Measurements from ENCODE around the gene AP4M1.

AP4M1 gene, protein sequence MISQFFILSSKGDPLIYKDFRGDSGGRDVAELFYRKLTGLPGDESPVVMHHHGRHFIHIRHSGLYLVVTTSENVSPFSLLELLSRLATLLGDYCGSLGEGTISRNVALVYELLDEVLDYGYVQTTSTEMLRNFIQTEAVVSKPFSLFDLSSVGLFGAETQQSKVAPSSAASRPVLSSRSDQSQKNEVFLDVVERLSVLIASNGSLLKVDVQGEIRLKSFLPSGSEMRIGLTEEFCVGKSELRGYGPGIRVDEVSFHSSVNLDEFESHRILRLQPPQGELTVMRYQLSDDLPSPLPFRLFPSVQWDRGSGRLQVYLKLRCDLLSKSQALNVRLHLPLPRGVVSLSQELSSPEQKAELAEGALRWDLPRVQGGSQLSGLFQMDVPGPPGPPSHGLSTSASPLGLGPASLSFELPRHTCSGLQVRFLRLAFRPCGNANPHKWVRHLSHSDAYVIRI

DNA sequence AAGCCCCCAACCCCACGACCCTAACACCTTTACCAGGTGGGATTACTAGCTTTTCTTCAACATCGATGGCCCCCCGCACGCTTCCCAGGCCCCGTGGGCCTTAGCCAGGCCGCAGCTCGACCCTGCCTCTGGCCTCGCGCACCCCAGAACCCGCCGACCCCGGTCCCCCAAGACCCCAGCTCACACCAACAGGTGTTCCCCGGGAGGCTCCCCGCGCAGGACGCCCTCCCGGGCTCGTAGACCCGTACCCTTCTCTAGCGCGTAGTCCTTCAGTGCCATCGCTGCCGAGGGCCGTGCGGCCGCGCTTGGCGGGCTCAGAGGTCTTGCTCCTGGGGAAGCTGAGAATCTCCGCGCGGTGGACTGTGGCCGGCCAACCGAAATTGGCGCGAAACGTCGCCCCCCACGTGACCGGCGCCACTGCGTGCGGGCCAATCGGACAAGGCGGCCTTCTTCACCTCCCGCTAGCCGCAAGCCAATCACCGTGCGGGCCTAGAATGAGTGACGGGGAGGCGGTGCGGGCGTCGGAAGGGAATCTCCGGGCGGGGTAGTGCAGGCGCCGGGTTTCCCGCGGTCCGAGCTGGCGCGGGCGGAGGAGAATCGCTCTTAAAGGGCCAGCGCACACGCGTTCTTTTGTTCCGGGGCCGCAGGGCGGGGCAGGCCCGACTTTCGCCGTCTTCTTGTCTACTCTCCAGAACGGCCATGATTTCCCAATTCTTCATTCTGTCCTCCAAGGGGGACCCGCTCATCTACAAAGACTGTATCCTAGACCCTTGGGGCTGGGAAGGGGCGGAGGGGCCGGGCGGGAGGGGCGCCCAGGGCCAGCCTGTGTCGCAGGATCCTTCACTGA, at the start of gene AP4M1, which contains the start of gene MCM7:
TSS of gene AP4M1 (plus strand) at position 628 of the 847 bp plus-strand sequence. CDS start at position 700, 72 bp downstream.
TSS of gene MCM7 (minus strand) at position 382 of the 847 bp plus-strand sequence. CDS start at position 279, 103 bp downstream.
- in situ Hi-C loops (cut with MboI; ENCODE audit: low sequenced_read_pairs), result no loop called here

DNA sequence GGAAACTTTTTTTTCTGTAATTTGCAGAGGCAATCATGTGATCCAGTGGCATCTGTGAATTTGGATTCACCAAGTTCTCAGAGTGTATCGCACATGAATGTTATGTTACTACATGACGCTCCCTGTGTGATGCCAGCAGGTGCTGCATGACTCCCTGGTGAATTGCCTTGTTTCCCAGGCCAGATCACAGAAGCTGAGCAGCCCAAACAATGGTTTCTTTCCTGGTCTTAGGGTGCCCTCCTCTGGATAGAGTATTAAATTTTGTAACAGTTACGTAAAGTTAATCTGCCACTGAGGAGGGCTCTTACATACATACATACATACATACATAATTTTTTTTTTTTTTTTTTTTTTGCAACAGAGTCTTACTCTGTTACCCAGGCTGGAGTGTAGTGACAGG, 48.2 kb upstream of the AP4M1 start:
- in situ Hi-C loops (cut with MboI; ENCODE audit: low sequenced_read_pairs), result no loop called here

DNA sequence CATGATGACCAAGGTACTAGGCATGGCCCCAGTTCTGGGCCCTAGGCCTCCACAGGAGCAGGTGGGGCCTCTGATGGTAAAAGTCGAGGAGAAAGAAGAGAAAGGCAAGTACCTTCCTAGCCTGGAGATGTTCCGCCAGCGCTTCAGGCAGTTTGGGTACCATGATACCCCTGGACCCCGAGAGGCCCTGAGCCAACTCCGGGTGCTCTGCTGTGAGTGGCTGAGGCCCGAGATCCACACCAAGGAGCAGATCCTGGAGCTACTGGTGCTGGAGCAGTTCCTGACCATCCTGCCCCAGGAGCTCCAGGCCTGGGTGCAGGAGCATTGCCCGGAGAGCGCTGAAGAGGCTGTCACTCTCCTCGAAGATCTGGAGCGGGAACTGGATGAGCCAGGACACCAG, 44.4 kb upstream of the AP4M1 start:
- in situ Hi-C loops (cut with MboI; ENCODE audit: low sequenced_read_pairs), result no loop called here

DNA sequence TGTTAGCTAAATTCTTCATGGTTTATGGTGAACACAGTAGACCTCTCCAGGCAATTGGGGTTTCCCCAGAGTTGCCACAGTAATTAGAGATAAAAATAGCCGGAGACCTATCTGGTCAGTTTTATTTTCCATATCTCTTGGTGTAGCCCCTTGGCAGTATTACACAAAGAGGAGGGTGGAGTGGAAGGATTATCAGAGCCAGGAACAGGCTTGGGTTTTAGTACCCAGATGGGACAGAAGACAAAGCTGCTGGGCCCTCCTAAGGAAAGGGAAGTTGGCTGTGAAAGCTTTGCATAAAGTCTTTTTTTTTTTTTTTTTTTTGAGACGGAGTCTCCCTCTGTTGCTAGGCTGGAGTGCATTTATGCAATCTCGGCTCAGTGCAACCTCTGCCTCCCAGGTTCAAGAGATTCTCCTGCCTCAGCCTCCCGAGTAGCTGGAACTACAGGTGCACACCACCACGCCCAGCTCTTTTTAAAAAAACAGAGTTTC, 42.1 kb upstream of the AP4M1 start:
- in situ Hi-C loops (cut with MboI; ENCODE audit: low sequenced_read_pairs), result no loop called here

DNA sequence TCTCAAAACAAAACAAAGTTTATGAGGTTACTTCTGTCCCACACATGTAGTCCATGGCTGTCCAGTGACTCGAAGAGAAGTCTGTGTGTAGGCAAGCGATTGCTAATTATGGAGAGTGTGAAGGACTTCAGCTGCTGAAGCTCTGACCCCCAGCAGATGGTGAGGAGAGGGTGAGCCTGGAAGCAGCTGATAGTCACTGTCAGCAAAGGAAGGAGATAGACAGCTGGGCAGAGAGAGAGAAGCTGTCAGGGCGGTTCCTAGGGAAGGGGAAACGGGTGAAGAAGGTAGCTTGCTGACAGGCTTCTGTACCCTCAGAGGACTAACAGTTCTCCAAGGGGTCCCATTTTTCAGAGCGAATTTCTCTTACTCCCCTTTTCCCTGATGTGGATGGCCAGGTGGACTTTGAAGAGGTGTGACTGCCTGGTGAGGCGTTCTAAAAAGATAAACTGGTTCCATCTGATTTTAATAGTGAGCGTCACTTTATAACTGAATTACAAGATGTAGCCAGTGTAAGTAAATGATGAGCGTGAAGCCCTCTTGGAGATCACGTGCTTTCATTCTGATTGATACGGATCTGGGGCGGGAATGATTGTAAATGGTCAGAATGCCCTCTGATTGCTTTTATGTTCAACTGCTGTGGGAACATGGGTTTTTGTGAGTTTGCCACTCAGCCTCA, 39.8 kb upstream of the AP4M1 start:
- in situ Hi-C loops (cut with MboI; ENCODE audit: low sequenced_read_pairs), result no loop called here

DNA sequence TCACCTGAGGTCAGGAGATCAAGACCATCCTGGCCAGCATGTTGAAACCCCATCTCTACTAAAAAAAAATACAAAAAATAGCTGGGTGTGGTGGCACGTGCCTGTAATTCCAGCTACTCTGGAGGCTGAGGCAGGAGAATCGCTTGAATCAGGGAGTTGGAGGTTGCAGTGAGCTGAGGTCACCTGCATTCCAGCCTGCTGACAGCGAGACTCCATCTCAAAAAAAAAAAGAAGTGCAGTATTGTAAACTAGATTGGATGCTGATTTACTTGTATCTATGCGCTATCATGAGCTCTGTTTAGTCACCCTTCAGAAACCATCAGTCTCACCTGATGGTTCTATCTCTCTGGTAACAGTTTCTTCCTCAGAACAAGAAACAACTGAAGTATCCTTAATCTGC, 38.1 kb upstream of the AP4M1 start:
- in situ Hi-C loops (cut with MboI; ENCODE audit: low sequenced_read_pairs), result no loop called here

DNA sequence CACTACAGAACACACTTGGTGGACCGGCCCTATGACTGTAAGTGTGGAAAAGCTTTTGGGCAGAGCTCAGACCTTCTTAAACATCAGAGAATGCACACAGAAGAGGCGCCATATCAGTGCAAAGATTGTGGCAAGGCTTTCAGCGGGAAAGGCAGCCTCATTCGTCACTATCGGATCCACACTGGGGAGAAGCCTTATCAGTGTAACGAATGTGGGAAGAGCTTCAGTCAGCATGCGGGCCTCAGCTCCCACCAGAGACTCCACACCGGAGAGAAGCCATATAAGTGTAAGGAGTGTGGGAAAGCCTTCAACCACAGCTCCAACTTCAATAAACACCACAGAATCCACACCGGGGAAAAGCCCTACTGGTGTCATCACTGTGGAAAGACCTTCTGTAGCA, 37.3 kb upstream of the AP4M1 start:
- in situ Hi-C loops (cut with MboI; ENCODE audit: low sequenced_read_pairs), result no loop called here

DNA sequence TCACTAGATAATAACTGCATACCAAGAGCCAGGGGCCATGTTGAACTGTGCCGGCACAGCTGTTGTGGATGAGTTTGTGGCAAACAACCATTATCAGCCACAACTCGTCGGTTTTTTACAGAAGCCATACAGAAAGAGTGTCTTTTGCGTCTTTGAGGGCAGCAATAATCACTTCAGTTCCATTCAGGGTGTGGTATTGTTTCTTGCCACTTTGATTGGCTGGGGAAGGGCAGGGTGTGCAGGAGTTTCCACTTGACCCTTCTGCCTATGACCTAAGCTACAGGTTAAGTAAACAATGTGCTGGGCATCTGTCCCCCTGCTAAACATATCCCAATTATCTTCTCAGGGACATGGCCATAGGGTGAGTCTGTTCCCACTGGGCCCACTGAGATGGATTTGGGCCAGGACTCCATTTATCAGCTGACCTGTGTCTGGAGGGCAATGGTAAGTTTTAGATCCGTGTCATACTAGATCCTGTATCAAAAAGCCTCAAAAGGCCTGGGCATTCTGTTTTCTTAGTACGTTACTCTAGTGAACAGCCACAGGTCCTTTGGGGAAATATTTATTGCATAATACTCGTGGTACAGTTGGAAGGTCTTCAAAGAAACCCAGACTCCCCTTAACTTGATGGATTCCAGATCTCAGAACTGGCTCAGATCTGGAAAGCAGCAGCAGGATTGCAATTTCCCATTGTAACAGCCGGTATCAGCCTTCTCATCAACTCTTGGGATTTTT, 35.8 kb upstream of the AP4M1 start:
- in situ Hi-C loops (cut with MboI; ENCODE audit: low sequenced_read_pairs), result no loop called here

DNA sequence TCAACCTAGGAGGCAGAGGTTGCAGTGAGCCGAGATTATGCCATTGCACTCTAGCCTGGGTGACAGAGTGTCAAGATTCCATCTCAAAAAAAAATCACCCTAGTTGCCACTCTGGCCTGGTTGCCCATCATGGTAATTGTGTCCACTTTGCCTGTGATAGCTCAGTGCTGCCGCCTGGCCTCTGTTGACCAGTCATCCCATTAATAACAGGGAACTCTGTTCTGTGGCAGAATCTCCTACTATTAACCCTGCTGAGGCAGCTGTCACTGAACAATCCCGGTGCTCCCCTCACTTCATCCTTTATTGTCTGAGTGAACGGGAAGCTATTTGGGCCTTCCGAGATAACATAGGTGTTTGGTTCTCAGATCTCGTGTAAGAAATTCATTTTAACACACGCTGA, 34.5 kb upstream of the AP4M1 start:
- in situ Hi-C loops (cut with MboI; ENCODE audit: low sequenced_read_pairs), result no loop called here

DNA sequence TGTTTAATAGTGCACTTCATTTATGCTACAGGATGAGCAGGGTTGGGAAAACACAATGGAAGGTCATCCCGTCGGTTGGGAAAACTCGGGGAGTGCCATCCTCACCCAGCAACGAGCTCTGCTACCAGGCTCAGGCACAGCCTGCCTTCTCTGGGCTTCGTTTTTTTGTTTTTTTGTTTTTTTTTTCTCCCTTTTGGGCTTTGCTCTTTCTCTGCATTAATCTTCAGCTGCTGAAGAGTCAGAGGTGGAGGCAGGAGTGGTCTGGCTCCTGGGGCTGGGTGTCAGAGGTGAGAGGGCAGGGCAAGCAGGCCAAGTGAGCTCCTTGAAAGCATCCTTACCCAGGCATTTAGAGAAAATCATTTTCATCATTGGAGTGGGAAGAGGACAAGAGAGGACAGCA, 31.5 kb upstream of the AP4M1 start:
- in situ Hi-C loops (cut with MboI; ENCODE audit: low sequenced_read_pairs), result no loop called here

DNA sequence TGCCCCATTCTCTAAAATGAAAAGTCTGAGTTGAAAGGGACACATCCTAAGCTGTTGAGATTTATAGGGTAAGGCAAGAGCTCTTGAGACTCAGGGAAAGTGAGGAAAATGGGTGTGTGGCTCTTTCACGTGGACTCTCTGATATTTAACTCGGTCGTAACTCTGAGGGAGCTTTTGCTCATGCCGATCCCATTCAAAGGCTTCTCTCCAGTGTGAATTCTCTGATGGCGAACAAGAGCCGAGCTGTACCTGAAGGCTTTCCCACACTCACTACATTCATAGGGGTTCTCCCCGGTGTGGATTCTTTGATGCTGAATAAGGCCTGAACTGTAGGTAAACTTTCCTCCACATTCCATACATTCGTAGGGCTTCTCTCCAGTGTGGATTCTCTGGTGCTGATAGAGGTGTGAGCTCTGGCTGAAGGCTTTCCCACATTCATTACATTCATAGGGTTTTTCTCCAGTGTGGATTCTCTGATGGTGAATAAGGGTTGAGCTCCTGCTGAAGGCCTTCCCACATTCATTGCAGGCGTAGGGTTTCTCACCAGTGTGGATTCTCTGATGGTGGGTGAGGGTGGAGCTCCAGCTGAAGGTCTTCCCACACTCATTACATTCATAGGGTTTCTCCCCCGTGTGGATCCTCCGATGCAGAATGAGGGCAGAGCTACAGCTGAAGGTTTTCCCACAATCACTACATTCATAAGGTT, 30.3 kb upstream of the AP4M1 start:
- in situ Hi-C loops (cut with MboI; ENCODE audit: low sequenced_read_pairs), result no loop called here

DNA sequence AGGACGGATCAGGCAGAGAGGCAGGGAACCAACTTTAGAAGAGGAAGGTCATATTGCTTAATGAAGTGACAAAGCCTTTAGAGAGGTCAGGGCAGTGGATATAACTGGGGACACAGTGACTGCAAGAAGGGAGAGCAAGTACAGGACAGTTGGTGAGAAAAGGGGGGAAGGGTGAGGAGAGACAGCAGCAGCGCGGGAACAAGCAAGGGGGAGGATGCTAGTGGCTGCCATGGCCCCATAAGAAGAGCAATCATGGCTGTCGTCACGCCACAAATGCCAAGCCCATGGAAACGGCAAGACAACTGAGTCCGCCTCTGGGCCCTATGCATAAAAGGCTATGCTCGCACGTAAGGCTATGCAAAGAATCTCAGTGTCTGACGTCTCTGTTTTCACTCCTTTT, 29.0 kb upstream of the AP4M1 start:
- in situ Hi-C loops (cut with MboI; ENCODE audit: low sequenced_read_pairs), result no loop called here

DNA sequence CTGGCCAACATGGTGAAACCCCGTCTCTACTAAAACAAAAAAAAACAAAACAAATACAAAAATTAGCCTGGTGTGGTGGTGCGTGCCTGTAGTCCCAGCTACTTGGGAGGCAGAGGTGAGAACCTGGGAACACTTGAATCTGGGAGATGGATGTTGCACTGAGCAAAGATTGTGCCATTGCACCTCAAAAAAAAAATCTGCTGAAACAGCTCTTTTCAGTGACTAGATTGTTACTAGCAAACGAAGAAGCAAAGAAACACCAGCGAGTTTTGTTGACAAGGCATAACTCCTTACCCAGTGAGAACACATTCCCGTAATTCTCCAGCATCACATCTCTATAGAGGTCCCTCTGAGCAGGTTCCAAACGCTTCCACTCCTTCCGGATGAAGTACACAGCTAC, 26.6 kb upstream of the AP4M1 start:
- in situ Hi-C loops (cut with MboI; ENCODE audit: low sequenced_read_pairs), result no loop called here

DNA sequence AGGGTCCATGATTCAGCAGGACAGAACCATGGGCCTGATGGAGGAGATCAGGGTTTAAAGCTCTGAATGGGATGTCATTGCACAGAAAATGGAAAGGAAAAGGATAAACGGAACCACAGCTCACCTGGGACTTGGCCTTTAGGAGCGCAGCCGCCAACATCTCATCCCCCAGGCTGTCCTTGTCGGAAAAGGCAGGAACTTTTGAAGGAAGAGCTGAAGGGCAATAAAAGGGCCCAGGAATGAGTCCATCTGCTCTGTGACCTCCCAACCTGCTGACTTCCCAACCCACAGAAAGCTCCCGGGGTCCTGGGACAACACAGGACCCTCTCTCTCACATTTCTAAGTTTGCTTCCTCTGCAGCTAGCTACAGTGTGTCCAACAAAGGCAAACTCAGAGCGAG, 26.0 kb upstream of the AP4M1 start:
- in situ Hi-C loops (cut with MboI; ENCODE audit: low sequenced_read_pairs), result no loop called here

DNA sequence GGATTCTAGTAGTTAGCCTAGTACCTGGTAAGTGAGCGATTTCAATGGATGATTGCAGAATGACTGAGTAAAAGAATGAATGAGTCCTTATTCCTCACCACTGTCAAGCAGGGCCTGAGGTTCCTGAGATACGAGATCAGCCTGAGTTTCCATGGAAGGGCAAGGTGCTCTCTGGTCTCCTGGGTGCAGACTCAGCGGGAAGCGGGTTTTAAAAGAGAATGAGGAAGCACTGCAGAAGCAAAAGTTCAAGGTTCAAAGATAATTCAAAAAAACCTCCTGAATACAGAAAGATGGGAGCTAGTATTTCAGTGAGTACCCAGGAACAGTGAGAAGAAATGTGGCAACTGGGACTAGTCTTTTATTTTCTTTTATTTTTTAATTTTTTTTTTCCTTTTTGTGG, 24.2 kb upstream of the AP4M1 start:
- in situ Hi-C loops (cut with MboI; ENCODE audit: low sequenced_read_pairs), result no loop called here

DNA sequence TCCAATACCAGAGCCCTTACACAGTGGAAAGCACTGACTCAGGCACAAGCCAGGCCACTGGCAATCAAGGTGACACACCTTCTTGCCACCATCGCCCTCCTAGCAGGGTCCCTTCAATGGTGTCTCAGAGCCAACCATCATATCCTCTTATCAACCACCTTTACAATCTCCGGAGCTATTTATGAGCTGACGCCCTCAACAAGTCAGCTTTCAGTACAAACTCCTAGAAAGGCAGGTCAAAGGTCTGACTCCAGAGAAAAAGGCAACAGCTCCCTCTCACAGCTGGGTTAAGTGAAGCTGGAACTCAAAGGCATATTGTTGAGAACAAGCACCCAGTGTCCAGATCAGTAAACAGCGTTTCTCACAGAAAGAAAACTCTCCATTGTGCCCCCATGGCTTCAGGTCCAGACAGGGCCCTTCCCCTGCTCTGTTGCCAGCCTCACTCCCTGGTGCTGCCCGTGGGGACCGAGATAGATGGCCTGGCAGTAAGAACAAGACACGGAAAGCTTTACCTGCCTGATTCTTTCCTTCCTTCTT, 22.4 kb upstream of the AP4M1 start:
- in situ Hi-C loops (cut with MboI; ENCODE audit: low sequenced_read_pairs), result no loop called here

DNA sequence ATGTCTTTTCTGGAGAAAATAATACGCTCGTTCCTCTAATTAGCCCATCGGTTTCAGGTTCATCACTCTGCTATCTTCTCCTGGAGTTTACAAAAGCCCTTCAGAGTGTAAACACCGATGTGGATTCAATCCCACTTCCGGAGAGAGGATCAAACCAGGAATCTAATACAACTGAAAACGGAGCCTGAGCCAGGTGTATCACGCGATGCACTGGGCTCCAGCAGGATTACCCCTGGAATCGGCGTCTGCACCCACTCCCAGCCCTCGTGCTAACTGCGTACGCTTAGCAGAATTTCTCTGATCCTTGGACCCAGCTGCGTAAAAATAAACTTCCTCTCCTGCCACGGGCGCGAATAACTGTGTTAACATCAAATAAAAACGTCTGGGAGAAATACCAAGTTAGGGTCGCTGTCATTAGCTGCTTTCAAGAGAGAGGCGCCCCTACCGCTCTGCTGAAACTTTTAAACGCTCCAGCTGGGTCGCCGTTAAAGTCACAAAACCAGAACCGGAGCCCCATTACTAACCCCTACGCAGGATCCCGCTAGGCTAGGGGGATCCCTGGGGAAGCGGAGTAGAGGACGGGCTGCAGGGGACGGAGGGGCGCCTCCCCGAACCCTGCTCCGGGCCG, 20.4 kb upstream of the AP4M1 start:
- in situ Hi-C loops (cut with MboI; ENCODE audit: low sequenced_read_pairs), result no loop called here

DNA sequence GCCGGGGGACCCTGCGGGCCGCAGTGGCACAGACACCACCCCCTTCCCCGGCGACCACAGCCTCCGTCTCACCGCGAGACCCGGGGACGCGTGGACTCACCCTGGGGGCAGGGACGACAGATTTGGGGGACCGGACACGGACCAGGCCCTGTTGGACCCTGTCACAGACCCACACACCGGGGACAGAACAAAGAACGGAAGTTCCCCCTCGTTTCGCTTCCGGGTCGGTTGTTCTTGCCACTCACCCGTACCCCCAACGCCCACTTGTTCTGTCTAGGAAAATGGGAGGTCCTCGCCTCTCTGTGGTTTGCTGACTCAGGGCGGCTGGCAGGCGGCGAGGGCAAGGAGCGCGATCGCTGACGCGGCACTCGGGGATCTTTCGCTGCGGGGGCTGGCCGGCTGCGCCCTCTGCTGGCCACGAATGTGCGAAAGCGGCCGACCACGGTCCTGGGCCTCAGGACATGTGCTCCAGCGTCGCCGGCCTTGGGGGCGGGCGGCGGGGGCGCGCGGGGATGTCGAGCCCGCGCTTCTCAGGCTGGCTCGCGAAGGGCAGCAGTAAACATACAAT, 19.8 kb upstream of the AP4M1 start, which contains the start of gene ZNF3:
TSS of gene ZNF3 (minus strand) at position 189 of the 568 bp plus-strand sequence. CDS start 4,366 bp downstream, outside the sequence.
- in situ Hi-C loops (cut with MboI; ENCODE audit: low sequenced_read_pairs), result no loop called here

DNA sequence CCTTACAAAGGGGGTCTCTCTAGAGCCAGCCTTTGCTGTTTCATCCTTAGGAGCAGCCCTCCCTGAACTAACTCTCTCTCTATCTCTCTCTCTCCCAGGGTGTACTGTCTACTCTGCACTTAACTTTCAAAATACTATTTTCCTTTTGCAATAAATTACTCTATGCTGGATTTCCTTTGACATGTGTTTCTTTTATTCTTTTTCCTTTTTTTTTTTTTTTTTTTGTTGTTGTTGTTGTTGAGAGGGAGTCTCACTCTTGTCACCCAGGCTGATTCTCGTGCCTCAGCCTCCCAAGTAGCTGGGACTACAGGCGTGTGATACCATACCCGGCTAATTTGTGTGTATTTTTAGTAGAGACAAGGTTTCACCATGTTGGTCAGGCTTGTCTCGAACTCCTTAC, 18.5 kb upstream of the AP4M1 start:
- in situ Hi-C loops (cut with MboI; ENCODE audit: low sequenced_read_pairs), result no loop called here
